NCI-H1436 (cell line): ENCODE results near the gene SCAI.
"Not testable (repeated sequence)": the region's sequence is repeated elsewhere in the genome, so short reads cannot be mapped to it uniquely, and the experiment has no call there.

Experiments used
- DNase-seq: peaks from one replicate; lab custom pipeline; 2025; lab: John Stamatoyannopoulos, UW

Gene SCAI

DNA sequence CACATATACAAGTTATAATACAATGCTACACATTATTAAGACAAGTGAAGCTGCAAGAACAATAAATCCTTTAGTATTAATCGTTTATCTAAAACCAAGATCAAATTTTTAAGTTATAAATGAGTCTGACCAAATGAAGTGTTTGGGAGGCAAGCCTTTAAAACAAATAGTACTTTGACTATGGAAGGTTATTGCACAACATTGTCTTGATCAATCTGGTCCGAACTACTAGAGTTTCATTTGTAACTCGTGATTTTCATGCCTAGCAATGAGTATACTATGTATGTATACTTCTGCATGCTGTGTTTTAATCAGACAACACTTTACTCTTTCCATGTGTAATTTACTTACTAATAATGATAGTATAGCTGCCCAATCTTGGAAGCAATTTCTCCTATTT lies 115.3 kb downstream of the SCAI start:
- DNase-seq = no peak

DNA sequence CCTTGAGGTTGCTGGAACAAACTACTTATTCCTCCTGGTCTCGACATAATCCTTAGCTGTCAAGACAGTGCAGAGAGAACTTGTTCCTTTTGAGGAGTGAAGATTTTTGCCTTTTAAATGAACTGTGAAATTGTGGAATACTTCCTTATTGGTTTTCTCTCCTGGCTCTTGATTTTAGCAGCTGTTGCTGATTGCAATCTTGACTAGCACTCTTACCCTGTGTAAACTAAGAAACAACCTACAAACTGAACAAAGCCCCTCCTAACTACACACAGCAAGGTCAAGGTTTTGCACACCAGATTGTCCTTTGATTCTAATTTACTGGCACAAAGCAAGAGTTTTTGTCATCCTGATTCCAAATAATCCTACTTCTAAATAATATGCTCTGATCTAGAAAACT lies 118.4 kb downstream of the SCAI start:
- no peak for DNase-seq

DNA sequence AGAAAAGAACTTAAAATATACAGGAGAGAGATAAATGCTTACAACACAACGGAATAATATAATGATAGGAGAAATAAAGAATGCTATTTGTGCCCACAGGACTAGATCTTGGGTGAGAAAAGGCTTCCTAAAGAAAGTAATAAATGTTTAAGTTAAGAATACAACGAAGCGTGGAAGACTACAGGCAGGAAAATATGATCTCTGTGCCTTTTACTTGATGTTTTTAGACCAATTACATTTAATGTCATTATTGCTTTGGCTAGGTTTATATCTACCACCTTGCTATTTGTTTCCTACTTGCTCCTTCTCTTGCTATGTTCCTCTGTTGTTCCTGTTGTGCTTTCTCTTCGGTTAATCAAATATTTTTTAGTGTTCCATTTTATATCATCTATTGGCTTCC lies 122.3 kb downstream of the SCAI start:
- no peak for DNase-seq

DNA sequence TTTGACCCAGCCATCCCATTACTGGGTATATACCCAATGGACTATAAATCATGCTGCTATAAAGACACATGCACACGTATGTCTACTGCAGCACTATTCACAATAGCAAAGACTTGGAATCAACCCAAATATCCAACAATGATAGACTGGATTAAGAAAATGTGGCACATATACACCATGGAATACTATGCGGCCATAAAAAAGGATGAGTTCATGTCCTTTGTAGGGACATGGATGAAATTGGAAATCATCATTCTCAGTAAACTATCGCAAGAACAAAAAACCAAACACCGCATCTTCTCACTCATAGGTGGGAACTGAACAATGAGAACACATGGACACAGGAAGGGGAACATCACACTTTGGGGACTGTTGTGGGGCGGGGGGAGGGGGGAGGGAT lies 127.7 kb downstream of the SCAI start:
- not testable (repeated sequence) for DNase-seq

DNA sequence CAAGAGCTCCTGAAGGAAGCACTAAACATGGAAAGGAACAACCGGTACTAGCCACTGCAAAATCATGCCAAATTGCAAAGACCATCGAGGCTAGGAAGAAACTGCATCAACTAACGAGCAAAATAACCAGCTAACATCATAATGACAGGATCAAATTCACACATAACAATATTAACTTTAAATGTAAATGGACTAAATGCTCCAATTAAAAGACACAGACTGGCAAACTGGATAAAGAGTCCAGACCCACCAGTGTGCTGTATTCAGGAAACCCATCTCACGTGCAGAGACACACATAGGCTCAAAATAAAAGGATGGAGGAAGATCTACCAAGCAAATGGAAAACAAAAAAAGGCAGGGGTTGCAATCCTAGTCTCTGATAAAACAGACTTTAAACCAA lies 131.3 kb downstream of the SCAI start:
- DNase-seq = not testable (repeated sequence)

DNA sequence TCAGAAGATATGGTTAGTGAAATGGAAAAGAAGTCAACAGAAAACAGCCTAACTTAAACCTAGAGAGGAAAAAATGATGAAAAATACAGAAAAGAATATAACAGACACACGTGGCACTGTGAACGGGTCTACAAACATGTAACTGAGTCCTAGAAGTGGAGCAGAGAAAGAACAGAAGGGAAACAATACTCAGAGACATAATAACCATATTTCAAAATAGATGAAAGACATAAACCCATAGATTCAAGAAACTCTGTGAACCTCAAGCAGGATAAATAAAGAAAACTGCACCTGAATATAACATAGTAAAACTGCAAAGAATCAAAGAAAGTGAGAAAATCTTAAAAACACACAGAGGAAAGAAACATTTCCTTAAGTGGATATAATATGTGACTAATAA lies 134.7 kb downstream of the SCAI start:
- DNase-seq = no peak

DNA sequence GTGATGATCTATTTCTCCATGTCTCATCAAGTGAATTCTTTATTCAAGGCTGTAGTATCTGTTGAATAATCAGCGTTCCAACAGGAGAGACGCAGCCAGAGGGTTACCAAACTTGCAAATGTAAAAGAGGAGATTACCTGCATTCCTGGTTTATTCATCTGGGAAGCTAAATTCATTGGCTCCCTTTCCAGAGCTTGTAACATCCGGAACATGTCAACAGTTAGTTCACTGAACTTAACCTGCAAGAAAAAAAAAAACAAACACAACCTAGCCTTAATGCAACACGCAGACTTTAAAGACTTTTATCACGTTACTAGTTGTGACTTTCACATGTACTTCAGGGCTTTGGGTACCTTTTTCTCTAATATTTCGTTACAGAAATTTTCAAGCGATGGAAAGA lies 140.0 kb downstream of the SCAI start:
- no peak for DNase-seq

DNA sequence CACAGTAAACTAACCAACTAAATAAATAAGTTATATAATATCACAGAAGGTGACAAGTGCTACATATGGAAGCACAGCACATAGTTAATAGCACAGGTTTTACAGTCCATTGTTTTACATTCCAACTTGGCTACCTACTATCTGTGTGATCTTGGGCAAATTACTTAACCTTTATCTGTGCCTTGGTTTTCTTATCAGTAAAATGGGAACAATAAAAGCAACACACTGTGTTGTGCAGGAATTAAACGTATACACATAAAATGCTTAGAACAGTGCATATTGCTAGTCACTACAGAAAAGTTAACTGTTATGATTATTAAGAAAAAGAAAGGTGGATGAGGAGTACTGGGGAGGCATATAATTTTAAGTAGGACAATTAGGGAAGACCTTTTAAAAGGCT lies 159.6 kb downstream of the SCAI start:
- DNase-seq = no peak

DNA sequence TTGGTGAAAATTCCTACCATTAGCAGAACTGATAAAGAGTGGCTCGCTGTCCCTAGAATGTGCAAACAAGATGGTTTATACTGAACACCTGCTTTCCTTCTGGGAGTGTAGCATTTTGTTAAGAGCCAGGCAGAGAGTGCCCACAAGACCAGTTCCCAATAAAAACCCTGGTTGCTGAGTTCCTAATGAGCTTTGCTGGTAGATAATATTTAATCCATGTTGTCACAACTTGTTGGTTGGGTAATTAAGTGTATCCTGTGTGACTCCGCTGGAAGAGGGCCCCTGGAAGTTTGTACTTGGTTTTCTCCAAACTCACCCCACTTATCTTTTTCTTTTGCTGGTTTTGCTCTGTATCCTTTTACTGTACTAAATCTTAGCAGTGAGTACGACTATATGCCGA lies 162.9 kb downstream of the SCAI start:
- DNase-seq = no peak

DNA sequence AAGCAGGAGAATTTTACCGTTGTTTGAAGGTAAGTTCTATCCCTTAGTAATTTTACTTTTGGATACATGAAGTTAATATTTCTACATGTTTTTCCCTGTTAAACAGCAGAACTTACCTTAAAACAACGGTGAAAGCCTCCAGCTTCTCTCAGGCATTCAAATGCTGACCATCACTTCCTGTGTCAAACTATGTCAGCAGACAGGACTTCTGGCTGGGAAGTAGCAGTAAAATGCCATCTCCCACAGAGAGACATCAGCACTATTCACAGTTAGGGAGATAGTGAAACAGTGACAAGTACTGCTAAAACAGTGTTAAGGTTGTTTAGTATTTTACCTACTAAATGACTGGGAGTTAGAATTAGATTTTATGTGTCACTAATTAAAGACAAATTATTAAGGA lies 168.2 kb downstream of the SCAI start:
- no peak for DNase-seq

DNA sequence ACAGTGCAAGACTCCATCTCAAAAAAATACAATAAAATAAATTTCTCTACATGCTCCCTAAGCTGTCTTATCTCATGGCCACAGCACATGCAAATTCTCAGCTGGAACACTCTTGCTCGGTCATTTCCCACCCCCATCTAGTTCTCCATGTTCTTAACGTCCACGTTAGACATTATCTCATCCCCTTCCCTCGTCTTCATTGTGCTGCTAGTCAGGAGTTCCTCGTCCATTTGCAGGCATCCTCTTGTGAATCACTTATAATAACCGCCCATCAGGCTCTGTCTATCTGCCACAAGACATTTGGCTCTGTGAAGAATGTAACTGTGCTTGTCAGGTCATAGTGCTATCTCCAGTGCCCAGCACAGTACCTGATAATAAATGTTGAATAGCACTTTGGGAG lies 169.5 kb downstream of the SCAI start:
- DNase-seq = no peak

DNA sequence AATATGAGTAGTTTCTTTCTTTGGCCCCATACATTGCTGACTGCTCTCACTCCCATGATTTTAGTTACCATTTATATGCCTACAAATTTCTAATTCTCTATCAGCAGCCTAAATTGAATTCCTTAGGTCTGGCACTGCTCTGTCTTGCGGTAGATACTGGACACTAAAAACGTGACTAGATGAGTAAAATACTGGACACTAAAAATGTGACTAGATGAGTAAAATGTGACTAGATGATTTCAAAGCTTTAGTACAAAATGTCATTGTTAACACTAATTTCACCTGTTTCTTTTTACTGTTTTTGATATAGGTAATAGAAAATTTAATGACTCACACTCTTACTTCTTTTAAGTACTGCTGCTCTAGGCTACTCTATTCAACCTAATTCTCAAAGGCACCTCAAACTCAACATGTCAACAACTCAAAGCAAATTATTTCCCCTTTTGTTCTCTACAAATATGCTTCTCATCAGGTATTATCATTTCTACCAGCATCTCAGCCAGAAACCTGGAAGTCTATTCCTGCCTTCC lies 171.0 kb downstream of the SCAI start:
- no peak for DNase-seq

DNA sequence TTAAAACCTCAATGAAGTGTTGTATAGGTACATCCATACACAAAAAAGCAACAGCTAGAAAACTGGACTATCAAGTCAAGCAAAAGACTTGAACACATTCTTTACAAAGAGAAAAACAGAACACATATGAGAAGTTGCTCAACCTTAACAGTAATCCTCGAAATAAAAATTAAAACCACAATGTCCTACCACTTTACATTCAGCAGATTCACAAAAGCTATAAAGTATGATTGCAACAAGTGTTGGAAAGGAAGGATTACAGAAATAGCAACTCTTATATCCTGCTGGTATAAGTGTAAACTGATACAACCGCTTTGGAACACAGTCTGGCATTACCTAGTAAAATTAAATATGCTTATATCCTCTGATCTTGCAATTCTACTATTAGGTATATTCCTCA lies 173.9 kb downstream of the SCAI start:
- no peak for DNase-seq

DNA sequence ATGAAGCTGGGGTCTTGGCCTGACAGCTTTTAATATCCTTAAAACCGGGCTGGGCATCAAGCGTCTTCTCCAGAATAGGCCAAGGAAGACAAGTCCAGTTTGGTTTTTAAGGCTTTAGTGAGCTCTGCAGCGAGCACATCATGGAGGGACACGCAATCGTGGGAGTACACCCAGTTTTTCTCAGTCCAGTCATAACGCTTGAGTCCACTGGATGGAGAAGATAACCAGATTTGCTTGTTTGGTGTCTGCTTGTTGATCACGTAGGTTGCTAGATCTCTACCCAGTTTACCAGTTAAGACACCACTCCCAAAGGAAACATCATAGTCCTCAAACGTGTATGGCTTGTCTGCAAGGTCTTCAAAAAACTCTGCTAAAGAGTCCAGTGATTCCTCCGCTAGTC lies 175.1 kb downstream of the SCAI start:
- no peak for DNase-seq

DNA sequence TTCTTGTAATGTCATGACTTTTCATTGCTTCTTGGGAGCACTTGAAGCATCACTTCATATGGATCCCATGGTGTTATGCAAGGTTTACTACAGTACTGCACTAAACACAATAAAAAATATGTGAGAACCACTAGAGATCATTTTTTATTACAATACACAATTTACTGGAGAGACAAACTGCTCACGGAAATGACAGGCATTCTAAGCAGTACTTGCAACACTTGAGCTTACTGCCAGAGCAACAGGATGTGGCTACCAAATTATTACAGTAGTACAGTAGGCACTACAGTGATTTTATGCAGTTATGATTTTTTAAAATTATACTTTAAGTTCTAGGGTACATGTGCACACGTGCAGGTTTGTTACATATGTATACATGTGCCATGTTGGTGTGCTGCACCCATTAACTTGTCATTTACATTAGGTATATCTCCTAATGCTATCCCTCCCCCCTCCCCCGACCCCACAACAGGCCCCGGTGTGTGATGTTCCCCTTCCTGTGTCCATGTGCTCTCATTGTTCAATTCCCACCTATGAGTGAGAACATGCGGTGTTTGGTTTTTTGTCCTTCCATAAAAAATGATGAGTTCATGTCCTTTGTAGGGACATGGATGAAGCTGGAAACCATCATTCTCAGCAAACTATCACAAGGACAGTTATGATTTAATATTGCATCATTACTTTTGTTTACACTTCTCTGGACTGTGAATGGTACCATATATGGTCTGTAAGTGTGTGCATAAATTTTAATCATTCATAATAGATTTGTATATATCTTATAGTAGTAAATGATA lies 177.4 kb downstream of the SCAI start:
- DNase-seq = not testable (repeated sequence)

DNA sequence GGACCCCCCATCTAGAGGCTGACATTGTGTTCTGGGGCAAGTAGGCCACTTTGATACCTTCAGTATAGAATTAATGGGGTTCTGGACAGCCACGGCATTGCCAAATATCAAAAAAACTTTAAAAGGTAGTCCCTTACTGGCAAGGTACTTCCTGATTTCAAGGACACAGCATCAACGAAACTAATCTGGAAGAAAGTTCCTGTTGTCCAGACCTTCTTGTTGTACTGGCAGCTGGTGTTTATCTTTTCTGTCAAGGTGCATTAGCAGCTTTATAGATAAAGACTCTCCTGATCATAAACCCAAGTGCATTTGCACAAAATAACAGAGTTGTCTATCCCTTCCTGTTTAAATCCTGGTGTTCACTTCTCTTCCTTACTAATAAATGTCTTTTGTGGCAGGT lies 178.7 kb downstream of the SCAI start:
- DNase-seq = no peak

DNA sequence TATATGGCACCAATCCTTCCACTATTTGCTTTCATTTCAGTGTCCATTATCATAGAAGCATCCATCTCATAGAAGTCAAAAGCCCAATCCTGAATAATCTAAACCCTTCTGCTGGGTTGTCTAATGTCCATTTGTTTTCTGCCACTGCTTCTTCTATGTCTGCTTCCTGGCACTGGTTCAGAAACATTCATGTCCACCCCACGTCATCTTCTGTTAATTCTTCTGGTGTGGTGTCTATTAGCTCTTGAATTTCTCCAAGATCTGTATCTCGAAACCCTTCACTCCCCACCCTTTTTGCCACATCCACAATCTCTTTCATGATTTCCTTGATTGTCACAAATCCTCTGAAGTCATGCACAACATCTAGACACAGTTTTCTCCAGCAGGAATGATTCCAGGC lies 179.3 kb downstream of the SCAI start:
- DNase-seq = no peak

DNA sequence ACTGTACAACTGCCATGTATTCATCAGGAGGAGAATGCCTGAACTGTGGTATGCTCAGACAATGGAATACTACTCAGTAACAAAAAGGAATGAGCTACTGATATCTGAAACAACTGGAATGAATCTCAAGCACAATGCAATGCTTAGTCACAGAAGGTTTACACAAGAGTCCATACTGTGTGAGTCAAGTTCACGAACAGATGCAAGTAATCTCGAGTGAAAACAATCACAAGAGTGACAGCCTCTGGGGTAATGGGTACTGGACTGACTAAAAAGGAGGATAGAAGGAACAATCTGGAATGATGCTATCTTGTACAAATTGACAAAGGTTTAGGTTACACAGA lies 182.9 kb downstream of the SCAI start:
- no peak for DNase-seq

DNA sequence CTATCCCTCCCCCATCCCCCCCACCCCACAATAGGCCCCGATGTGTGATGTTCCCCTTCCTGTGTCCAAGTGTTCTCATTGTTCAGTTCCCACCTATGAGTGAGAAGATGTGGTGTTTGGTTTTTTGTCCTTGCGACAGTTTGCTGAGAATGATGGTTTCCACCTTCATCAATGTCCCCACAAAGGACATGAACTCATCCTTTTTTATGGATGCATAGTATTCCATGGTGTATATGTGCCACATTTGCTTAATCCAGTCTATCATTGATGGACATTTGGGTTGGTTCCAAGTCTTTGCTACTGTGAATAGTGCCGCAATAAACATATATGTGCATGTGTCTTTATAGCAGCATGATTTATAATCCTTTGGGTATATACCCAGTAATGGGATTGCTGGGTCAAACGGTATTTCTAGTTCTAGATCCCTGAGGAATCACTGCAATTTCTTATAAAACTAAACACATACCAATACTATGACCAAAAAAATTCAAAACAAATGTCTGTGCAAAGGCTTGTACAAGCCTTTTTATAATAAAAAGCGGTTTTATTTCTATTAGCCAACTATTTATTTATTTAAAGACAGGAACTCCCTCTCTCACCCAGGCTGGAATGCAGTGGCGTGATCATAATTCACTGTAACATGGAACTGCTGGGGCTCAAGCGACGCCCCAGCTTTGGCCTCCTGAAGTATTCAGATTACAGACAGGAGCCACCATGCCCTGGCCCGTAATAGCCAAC lies 183.5 kb downstream of the SCAI start:
- not testable (repeated sequence) for DNase-seq

DNA sequence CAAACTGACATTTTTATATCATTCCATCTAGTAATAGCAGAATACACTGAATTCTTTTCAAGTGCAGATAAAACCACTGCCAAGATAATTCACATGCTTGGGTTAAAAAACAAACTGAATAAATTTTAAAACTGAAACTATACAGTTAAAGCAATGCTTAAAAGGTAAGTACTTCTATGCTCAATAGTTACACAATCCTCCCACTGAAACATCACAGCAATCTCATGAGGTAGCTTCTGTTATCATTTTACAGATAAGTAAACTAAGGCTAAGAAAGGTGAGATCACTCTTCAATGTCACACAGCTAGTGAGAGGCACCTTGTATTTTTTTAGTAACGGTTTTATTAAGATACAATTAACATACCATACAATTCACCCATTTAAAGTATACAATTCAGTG lies 189.1 kb downstream of the SCAI start:
- DNase-seq = no peak

DNA sequence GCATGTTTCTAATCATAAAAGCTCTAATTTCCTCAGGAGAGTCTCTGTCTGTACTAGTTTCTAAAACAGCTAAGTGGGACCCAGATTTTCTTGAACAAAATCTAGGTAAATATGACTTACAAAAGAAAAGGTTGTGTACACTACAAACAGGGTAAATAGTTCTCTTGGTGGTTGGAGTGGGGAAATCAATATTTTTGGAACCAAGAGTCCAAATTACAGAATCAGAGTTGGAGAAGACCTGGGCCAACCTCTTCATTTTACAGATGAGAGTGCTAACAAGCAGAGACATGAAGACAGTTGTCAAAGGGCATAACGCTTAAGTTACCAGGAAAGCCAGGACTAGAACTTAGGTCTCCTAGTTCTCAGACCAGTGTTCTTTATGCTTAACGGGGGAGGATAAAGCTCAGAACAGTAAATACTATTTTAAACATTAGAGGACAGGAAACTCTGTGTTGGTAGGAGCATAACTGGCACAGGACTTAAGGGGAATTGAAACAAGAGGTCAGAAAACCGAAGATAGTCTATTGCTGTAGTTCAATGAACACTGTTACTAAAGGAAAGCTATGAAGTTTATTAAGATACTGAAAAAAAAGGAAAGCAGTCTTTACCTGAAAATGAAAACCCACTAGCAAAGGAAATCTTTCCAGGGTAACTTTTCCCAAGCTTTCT lies 193.1 kb downstream of the SCAI start:
- no peak for DNase-seq

DNA sequence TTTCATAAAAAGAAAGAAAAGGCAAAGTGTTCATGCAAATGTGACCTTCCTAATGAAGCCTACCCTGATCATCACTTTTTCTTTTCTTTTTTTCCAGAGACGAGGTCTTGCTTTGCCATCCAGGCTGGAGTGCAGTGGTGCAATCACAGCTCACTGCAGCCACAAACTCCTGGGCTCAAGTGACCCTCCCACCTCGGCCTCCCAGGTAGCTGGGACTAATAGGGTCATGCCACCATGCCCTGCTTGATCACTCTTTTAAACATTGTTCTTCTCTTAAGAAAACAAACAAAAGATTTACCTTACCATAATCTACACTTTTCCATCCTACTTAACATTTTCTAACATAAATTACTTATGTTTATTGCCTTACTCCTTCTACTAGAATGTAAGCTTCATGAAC lies 193.9 kb downstream of the SCAI start:
- no peak for DNase-seq
